Fibroblast of lung (primary cell): ENCODE results near the gene KLHL2.

Source experiments
- EZH2 ChIP-seq: IDR thresholded peaks from 2 replicates; pipeline ENCODE4 v1.5.1; 2012; ENCODE audit warnings: low read length, control low read depth, mild to moderate bottlenecking; ENCODE audit errors: missing control alignments
- TF ChIP-seq, protein P1 (sequence below), 2 donors: IDR thresholded peaks in 1 of 2; conservative IDR thresholded peaks in 1 of 2; 1 replicate in 1 of 2; 2 replicates in 1 of 2; pipeline ENCODE4 v1.5.1; 2011 to 2012; ENCODE audit warnings: low read length in 2 of 2, control low read depth in 1 of 2, inconsistent platforms in 1 of 2, low read depth in 1 of 2, mild to moderate bottlenecking in 1 of 2

DNA sequence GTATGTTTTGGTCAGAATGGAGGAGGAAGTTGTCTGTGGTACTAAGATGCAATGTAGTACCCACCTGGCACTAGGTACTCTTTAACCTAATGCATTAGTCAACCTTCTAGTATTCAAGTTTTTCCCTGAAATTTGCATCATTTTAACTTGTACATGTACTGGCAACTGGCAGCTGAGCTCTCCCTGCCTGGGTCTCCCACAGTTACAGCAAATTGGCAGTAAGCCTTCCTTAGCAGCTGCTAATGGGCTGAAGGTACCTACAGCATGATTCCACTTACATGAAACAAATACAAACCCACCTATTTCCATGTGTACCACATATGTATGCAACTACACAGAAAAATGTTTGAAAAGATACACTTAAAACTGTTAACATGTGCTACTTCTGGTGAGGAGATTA is 8.1 kb upstream of the KLHL2 start:
- TF ChIP-seq, protein P1, sequence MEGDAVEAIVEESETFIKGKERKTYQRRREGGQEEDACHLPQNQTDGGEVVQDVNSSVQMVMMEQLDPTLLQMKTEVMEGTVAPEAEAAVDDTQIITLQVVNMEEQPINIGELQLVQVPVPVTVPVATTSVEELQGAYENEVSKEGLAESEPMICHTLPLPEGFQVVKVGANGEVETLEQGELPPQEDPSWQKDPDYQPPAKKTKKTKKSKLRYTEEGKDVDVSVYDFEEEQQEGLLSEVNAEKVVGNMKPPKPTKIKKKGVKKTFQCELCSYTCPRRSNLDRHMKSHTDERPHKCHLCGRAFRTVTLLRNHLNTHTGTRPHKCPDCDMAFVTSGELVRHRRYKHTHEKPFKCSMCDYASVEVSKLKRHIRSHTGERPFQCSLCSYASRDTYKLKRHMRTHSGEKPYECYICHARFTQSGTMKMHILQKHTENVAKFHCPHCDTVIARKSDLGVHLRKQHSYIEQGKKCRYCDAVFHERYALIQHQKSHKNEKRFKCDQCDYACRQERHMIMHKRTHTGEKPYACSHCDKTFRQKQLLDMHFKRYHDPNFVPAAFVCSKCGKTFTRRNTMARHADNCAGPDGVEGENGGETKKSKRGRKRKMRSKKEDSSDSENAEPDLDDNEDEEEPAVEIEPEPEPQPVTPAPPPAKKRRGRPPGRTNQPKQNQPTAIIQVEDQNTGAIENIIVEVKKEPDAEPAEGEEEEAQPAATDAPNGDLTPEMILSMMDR (conservative IDR thresholded peaks at IDR 0.05 in 1 of 2, IDR thresholded peaks at IDR 0.05 in 1 of 2; ENCODE audit: low read depth in 1 of 2, low read length in 2 of 2), result no peak
- no peak for TF ChIP-seq EZH2
